Measurements from ENCODE around the gene SMTN.

The SMTN gene

GRCh38 chr22:31142285-31142684 is 61.2 kb downstream of the SMTN start:
- Histone ChIP-seq H3K4me3 (ENCODE audit: low read depth, low read length, poor library complexity, severe bottlenecking) (no peak overlapping the region), H3K9ac (ENCODE audit: low read length) (no peak overlapping the region), H3K79me2 (ENCODE audit: insufficient read depth, low read length) (no peaks in the 10 kb centered on the region), H3K27ac (ENCODE audit: low read depth, low read length, poor library complexity, severe bottlenecking) (no peak overlapping the region), H3K36me3 (ENCODE audit: insufficient read depth, low read length) (no peaks in the 10 kb centered on the region), H3F3A (ENCODE audit: insufficient read depth, low read length) (no peaks in the 10 kb centered on the region), H3K4me1 (ENCODE audit: insufficient read depth, low read length, severe bottlenecking) (no peaks in the 10 kb centered on the region), H3K4me2 (ENCODE audit: low read length) (no peak overlapping the region), H2AFZ (ENCODE audit: low read length) (no peak overlapping the region), H3K9me3 (ENCODE audit: low read length) (no peaks in the 10 kb centered on the region), H3K9me2 (ENCODE audit: low read depth, low read length) (no peaks in the 10 kb centered on the region), H4K20me1 (ENCODE audit: insufficient read depth, low read length) (no peaks in the 10 kb centered on the region), H3K27me3 (ENCODE audit: insufficient read depth, low read length) (no peaks in the 10 kb centered on the region; the same call in 1 of the 2 replicates)
- TF ChIP-seq, protein P1, sequence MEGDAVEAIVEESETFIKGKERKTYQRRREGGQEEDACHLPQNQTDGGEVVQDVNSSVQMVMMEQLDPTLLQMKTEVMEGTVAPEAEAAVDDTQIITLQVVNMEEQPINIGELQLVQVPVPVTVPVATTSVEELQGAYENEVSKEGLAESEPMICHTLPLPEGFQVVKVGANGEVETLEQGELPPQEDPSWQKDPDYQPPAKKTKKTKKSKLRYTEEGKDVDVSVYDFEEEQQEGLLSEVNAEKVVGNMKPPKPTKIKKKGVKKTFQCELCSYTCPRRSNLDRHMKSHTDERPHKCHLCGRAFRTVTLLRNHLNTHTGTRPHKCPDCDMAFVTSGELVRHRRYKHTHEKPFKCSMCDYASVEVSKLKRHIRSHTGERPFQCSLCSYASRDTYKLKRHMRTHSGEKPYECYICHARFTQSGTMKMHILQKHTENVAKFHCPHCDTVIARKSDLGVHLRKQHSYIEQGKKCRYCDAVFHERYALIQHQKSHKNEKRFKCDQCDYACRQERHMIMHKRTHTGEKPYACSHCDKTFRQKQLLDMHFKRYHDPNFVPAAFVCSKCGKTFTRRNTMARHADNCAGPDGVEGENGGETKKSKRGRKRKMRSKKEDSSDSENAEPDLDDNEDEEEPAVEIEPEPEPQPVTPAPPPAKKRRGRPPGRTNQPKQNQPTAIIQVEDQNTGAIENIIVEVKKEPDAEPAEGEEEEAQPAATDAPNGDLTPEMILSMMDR (IDR thresholded peaks at IDR 0.05; ENCODE audit: low read length), result no peak
- TF ChIP-seq EZH2 (IDR thresholded peaks at IDR 0.05; ENCODE audit: borderline replicate concordance, low read length), result no peak

DNA sequence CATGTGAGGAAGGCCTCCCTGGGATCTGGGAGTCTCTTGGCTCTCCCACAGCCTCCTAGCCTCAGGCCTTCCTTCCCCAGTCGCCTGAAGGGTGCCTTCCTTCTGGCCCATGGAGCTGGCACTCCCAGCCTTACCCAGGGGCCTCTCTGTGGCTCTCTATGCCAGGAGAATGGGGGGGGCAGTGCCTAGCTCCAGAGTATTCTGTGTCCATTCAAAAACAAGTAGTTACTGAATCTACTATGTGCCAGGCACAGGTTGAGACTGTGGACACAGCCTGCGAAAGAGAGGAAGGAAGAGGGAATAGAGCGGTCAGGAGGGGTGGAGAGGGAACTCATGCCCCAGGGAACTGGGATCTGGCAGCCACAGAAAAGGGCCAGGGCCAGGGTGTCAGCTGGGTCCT is 61.9 kb downstream of the SMTN start:
- H2AFZ ChIP-seq (ENCODE audit: low read length), result no peak overlapping the region
- no peaks in the 10 kb centered on the region for H3K79me2 ChIP-seq (ENCODE audit: insufficient read depth, low read length)
- H3K27ac ChIP-seq (ENCODE audit: low read depth, low read length, poor library complexity, severe bottlenecking), result no peak overlapping the region
- no peaks in the 10 kb centered on the region for H3F3A ChIP-seq (ENCODE audit: insufficient read depth, low read length)
- H3K36me3 ChIP-seq (ENCODE audit: insufficient read depth, low read length), result no peaks in the 10 kb centered on the region
- TF ChIP-seq EZH2 (IDR thresholded peaks at IDR 0.05; ENCODE audit: borderline replicate concordance, low read length), result no peak
- TF ChIP-seq, protein P1 (IDR thresholded peaks at IDR 0.05; ENCODE audit: low read length), result no peak
- H3K4me2 ChIP-seq (ENCODE audit: low read length), result no peak overlapping the region
- H3K9me2 ChIP-seq (ENCODE audit: low read depth, low read length), result no peaks in the 10 kb centered on the region
- no peaks in the 10 kb centered on the region; the same call in 1 of the 2 replicates for H3K27me3 ChIP-seq (ENCODE audit: insufficient read depth, low read length)
- no peaks in the 10 kb centered on the region for H3K4me1 ChIP-seq (ENCODE audit: insufficient read depth, low read length, severe bottlenecking)
- no peak overlapping the region for H3K9ac ChIP-seq (ENCODE audit: low read length)
- no peaks in the 10 kb centered on the region for H4K20me1 ChIP-seq (ENCODE audit: insufficient read depth, low read length)
- no peaks in the 10 kb centered on the region for H3K9me3 ChIP-seq (ENCODE audit: low read length)
- H3K4me3 ChIP-seq (ENCODE audit: low read depth, low read length, poor library complexity, severe bottlenecking), result no peak overlapping the region

DNA sequence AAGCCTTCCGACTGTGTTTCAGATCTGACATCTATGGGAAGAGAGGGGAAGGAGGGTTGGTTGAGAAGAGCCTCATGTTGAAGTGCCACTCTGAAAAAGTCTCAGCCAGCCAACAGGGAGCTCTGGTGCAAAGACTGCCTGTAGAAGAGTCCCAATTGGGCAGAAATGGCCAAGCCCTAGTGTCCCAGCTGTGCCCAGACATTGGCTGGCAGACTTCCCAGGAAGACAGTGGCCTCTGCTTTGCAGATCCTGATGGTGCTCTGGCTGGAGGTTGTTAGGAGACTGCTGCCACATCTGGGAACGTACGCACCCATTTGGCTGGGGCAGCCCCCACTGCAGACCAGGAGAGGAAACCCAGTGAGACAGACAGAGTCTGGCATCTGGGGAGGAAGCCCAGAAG is 62.4 kb downstream of the SMTN start:
- no peak for TF ChIP-seq EZH2 (IDR thresholded peaks at IDR 0.05; ENCODE audit: borderline replicate concordance, low read length)
- TF ChIP-seq, protein P1 (IDR thresholded peaks at IDR 0.05; ENCODE audit: low read length), result no peak
- Histone ChIP-seq H3K4me3 (ENCODE audit: low read depth, low read length, poor library complexity, severe bottlenecking) (no peak overlapping the region), H3K4me2 (ENCODE audit: low read length) (no peak overlapping the region), H3K27me3 (ENCODE audit: insufficient read depth, low read length) (no peaks in the 10 kb centered on the region; the same call in 1 of the 2 replicates), H3K27ac (ENCODE audit: low read depth, low read length, poor library complexity, severe bottlenecking) (no peak overlapping the region), H3K9ac (ENCODE audit: low read length) (no peak overlapping the region), H3K36me3 (ENCODE audit: insufficient read depth, low read length) (no peaks in the 10 kb centered on the region), H3F3A (ENCODE audit: insufficient read depth, low read length) (no peaks in the 10 kb centered on the region), H3K9me3 (ENCODE audit: low read length) (no peaks in the 10 kb centered on the region), H4K20me1 (ENCODE audit: insufficient read depth, low read length) (no peaks in the 10 kb centered on the region), H2AFZ (ENCODE audit: low read length) (no peak overlapping the region), H3K79me2 (ENCODE audit: insufficient read depth, low read length) (no peaks in the 10 kb centered on the region), H3K4me1 (ENCODE audit: insufficient read depth, low read length, severe bottlenecking) (no peaks in the 10 kb centered on the region), H3K9me2 (ENCODE audit: low read depth, low read length) (no peaks in the 10 kb centered on the region)
